Measurements from ENCODE around the gene CFAP298. TPM values are rescaled to one million over a fixed set of nuclear protein-coding genes. Genes with fewer than 3 reads are reported as not detected.
A peak's percentile ranks its signal among the peaks of the same experiment; 100 is the strongest.
"Not testable (repeated sequence)": the region's sequence is repeated elsewhere in the genome, so short reads cannot be mapped to it uniquely, and the experiment has no call there.

Gene CFAP298
- polyA plus RNA-seq, 3 donors, result 18.7 to 28.7 (median 26.5) TPM

DNA sequence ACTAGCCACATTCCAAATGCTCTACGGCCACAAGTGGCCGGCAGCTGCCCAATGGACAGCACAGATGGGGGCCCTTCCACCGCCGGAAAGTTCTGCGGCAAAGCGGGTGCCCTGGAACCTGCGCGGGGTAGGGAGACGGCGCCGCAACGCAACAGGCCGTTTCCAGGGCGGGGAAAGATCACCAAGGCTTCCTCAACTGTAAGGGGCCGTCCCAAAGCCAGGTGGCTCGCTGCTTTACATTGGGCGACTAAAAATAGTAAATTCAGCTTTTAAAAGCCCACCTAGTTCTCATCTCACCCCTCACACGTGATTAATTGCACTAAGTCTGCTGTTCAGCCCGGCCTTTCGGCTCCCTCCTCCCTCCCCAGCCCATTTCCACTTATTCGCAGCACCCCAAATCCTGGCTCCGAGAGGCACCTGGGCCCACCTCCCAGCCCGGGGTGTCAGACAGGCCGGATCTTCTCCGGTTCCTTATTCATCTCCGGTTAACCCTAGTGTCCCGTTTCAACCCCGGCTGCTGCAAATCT lies 643 bp downstream of the CFAP298 start:
- Mint-ChIP-seq H3K9me3 (no peaks in the 10 kb centered on the region), H3K4me3 (peak overlapping the region; percentile 95 to 99), H3K4me1 (peaks cover 16% of the 10 kb centered on the region), H3K27me3 (ENCODE audit: low read depth in 3 of 3) (peaks cover 0 to 13% (median 4%) of the 10 kb centered on the region in 3 donors), H3K36me3 (peaks cover 22 to 24% of the 10 kb centered on the region in 2 donors), H3K27ac (peak overlapping the region; percentile 63 to 99 (median 98))
- peak overlapping the region; percentile 96 for H3K4me2 ChIP-seq (replicated peaks; ENCODE audit: extremely low read depth, low read length, poor library complexity, severe bottlenecking)
- peak in 1 of 3 donors; percentile 1 for DNase-seq
- TF ChIP-seq, protein P1, sequence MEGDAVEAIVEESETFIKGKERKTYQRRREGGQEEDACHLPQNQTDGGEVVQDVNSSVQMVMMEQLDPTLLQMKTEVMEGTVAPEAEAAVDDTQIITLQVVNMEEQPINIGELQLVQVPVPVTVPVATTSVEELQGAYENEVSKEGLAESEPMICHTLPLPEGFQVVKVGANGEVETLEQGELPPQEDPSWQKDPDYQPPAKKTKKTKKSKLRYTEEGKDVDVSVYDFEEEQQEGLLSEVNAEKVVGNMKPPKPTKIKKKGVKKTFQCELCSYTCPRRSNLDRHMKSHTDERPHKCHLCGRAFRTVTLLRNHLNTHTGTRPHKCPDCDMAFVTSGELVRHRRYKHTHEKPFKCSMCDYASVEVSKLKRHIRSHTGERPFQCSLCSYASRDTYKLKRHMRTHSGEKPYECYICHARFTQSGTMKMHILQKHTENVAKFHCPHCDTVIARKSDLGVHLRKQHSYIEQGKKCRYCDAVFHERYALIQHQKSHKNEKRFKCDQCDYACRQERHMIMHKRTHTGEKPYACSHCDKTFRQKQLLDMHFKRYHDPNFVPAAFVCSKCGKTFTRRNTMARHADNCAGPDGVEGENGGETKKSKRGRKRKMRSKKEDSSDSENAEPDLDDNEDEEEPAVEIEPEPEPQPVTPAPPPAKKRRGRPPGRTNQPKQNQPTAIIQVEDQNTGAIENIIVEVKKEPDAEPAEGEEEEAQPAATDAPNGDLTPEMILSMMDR (IDR thresholded peaks at IDR 0.05), result no peak
- intact Hi-C loops (cut with micrococcal nuclease), result no loop called here
- H2AFZ ChIP-seq (ENCODE audit: insufficient read depth, low read depth, low read length, poor library complexity, severe bottlenecking), result peak overlapping the region; percentile 97
- peaks cover 21% of the 10 kb centered on the region for H3K79me2 ChIP-seq (ENCODE audit: insufficient read depth, low read length)
- H3K9me3 ChIP-seq (replicated peaks in 1 of 2; ENCODE audit: control insufficient read depth in 1 of 2, insufficient read depth in 1 of 2, low read length in 2 of 2), result no peaks in the 10 kb centered on the region
- under 1% methylated on average over 28 of the region's 28 CpGs for WGBS (ENCODE audit: insufficient coverage)
- H4K20me1 ChIP-seq (ENCODE audit: insufficient read depth, low read length), result no peaks in the 10 kb centered on the region
- H3K27ac ChIP-seq (ENCODE audit: low read depth in 1 of 2, low read length in 2 of 2), result peak overlapping the region; percentile 55 to 85
- H3K4me3 ChIP-seq (replicated peaks in 1 of 3; ENCODE audit: low read depth in 2 of 3, low read length in 3 of 3), result peak overlapping the region; percentile 53 to 94 (median 84)
- peaks cover 18 to 34% of the 10 kb centered on the region in 2 donors for H3K36me3 ChIP-seq (replicated peaks in 1 of 2; ENCODE audit: control insufficient read depth in 1 of 2, insufficient read depth in 2 of 2, low read length in 2 of 2)
- no peaks in the 10 kb centered on the region for H3K27me3 ChIP-seq (ENCODE audit: control insufficient read depth in 2 of 2, insufficient read depth in 2 of 2, low read length in 2 of 2)
- H3K9ac ChIP-seq (ENCODE audit: insufficient read depth, low read length, poor library complexity, severe bottlenecking), result peak overlapping the region; percentile 82
- H3K4me1 ChIP-seq (ENCODE audit: control insufficient read depth in 1 of 2, insufficient read depth in 2 of 2, low read length in 2 of 2), result peaks cover 16 to 20% of the 10 kb centered on the region in 2 donors

DNA sequence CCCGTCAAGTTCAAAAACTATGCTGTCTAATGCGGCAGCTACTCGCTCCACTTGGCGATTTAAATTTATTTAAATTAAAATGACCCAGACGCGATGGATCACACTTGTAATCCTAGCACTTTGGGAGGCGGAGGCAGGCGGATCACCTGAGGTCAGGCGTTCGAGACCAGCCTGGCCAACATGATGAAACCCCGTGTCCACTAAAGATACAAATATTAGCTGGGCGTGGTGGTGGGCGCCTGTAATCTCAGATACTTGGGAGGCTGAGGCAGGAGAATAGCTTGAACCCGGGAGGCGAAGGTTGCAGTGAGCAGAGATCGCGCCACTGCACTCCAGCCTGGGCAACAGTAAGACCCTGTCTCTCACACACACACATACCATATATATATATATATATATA lies 1.2 kb downstream of the CFAP298 start:
- Histone ChIP-seq H3K4me2 (replicated peaks; ENCODE audit: extremely low read depth, low read length, poor library complexity, severe bottlenecking) (peak overlapping the region; percentile 11), H3K4me1 (ENCODE audit: control insufficient read depth in 1 of 2, insufficient read depth in 2 of 2, low read length in 2 of 2) (peaks cover 16 to 20% of the 10 kb centered on the region in 2 donors), H3K36me3 (replicated peaks in 1 of 2; ENCODE audit: control insufficient read depth in 1 of 2, insufficient read depth in 2 of 2, low read length in 2 of 2) (peaks cover 22 to 40% of the 10 kb centered on the region in 2 donors), H2AFZ (ENCODE audit: insufficient read depth, low read depth, low read length, poor library complexity, severe bottlenecking) (peak overlapping the region; percentile 97), H3K79me2 (ENCODE audit: insufficient read depth, low read length) (peaks cover 21% of the 10 kb centered on the region)
- H3K27me3 ChIP-seq (ENCODE audit: control insufficient read depth in 2 of 2, insufficient read depth in 2 of 2, low read length in 2 of 2); H4K20me1 ChIP-seq (ENCODE audit: insufficient read depth, low read length); H3K4me3 Mint-ChIP-seq; intact Hi-C loops (cut with micrococcal nuclease); H3K9me3 ChIP-seq (replicated peaks in 1 of 2; ENCODE audit: control insufficient read depth in 1 of 2, insufficient read depth in 1 of 2, low read length in 2 of 2); H3K4me3 ChIP-seq (replicated peaks in 1 of 3; ENCODE audit: low read depth in 2 of 3, low read length in 3 of 3); H3K9me3 Mint-ChIP-seq; H3K9ac ChIP-seq (ENCODE audit: insufficient read depth, low read length, poor library complexity, severe bottlenecking); DNase-seq; H3K27ac ChIP-seq (ENCODE audit: low read depth in 1 of 2, low read length in 2 of 2): not testable (repeated sequence)
- WGBS (ENCODE audit: insufficient coverage), result 90% methylated on average over 12 of the region's 17 CpGs
- Mint-ChIP-seq H3K4me1 (peaks cover 16% of the 10 kb centered on the region), H3K27me3 (ENCODE audit: low read depth in 3 of 3) (peaks cover 0 to 13% (median 4%) of the 10 kb centered on the region in 3 donors), H3K36me3 (peaks cover 27 to 30% of the 10 kb centered on the region in 2 donors), H3K27ac (peak overlapping the region in 1 of 7 donors; percentile 20)

All from CD14-positive monocyte (primary cell).